Common myeloid progenitor, CD34-positive (primary cell): Measurements from ENCODE around the gene ARHGAP31.
"Not testable (repeated sequence)": the region's sequence is repeated elsewhere in the genome, so short reads cannot be mapped to it uniquely, and the experiment has no call there.

Experiments used
- CTCF ChIA-PET: fragments of 350-600 bp; sonication (Branson Sonifier 250); formaldehyde crosslinking; loops from one replicate; lab custom pipeline; 2021; ENCODE audit warnings: antibody characterized with exemption; lab: Charles Lee
- POLR2A ChIA-PET: fragments of 350-600 bp; sonication (Branson Sonifier 250); formaldehyde crosslinking; loops from one replicate; lab custom pipeline; 2021; ENCODE audit warnings: antibody characterized with exemption; lab: Charles Lee
- DNase-seq, 3 donors: peaks; one replicate each; pipeline versions ENCODE4 v3.0.0 to v3.0.0-alpha.2; 2013
- H3K27ac ChIP-seq, 2 experiments: 1 replicate in 1 of 2; 2 replicates in 1 of 2; pipeline ENCODE4 v1.7.0; 2013; ENCODE audit warnings: inconsistent platforms in 2 of 2, low read length in 2 of 2, mild to moderate bottlenecking in 2 of 2, low read depth in 1 of 2, moderate library complexity in 1 of 2; ENCODE audit not compliant: severe bottlenecking in 2 of 2, insufficient read depth in 1 of 2, poor library complexity in 1 of 2
- H3K27me3 ChIP-seq, 5 experiments: replicated peaks in 2 of 5; 1 replicate in 3 of 5; 2 replicates in 2 of 5; pipeline versions ENCODE4 v1.6.1 to v1.7.0; 2013; ENCODE audit warnings: low read length in 4 of 5, mild to moderate bottlenecking in 2 of 5, moderate library complexity in 2 of 5, inconsistent platforms in 1 of 5; ENCODE audit not compliant: insufficient read depth in 5 of 5, control insufficient read depth in 4 of 5
- H3K36me3 ChIP-seq, 4 experiments: 1 replicate in 2 of 4; 2 replicates in 2 of 4; pipeline versions ENCODE4 v1.6.1 to v1.7.0; 2013; ENCODE audit warnings: low read length in 3 of 4, control low read depth in 1 of 4, mild to moderate bottlenecking in 1 of 4; ENCODE audit not compliant: control insufficient read depth in 4 of 4, insufficient read depth in 4 of 4
- H3K4me1 ChIP-seq, 4 experiments: 1 replicate in 3 of 4; 2 replicates in 1 of 4; pipeline versions ENCODE4 v1.6.1 to v1.7.1; 2013; ENCODE audit warnings: low read length in 3 of 4, mild to moderate bottlenecking in 3 of 4, control low read depth in 1 of 4, inconsistent platforms in 1 of 4, moderate library complexity in 1 of 4; ENCODE audit not compliant: control insufficient read depth in 4 of 4, insufficient read depth in 4 of 4; ENCODE audit errors: control extremely low read depth in 1 of 4
- H3K4me3 ChIP-seq, 7 experiments: 1 replicate in 4 of 7; 2 replicates in 3 of 7; pipeline versions ENCODE4 v1.5.1 to v1.7.0; 2013; ENCODE audit warnings: mild to moderate bottlenecking in 7 of 7, low read length in 6 of 7, moderate library complexity in 6 of 7, inconsistent platforms in 2 of 7, low read depth in 2 of 7, control low read depth in 1 of 7; ENCODE audit not compliant: insufficient read depth in 4 of 7, control insufficient read depth in 1 of 7; ENCODE audit errors: extremely low read depth in 1 of 7
- H3K9me3 ChIP-seq, 5 experiments: 1 replicate in 4 of 5; 2 replicates in 1 of 5; pipeline versions ENCODE4 v1.6.1 to v1.7.1; 2013; ENCODE audit warnings: low read length in 4 of 5, mild to moderate bottlenecking in 2 of 5, inconsistent platforms in 1 of 5, low read depth in 1 of 5, moderate library complexity in 1 of 5; ENCODE audit not compliant: control insufficient read depth in 4 of 5, insufficient read depth in 2 of 5; ENCODE audit errors: control extremely low read depth in 1 of 5
- WGBS: methylation state at CpG from one replicate; pipeline ENCODE4 v1.1.5; 2013; ENCODE audit not compliant: insufficient coverage; 5-methylcytosine and 5-hydroxymethylcytosine counted together

ARHGAP31 gene

GRCh38 chr3:119333773-119334509 is 39.8 kb downstream of the ARHGAP31 start:
- H3K27me3 ChIP-seq, result no peaks in the 10 kb centered on the region
- H3K27ac ChIP-seq, result no peak overlapping the region
- WGBS, result 90% methylated on average over 5 of the region's 6 CpGs
- no peak overlapping the region for H3K4me3 ChIP-seq
- no peaks in the 10 kb centered on the region for H3K36me3 ChIP-seq
- no peak for DNase-seq
- ChIA-PET CTCF (interaction anchor here (1.4 kb wide), 1 partner anchor 13 kb away, joined by 6 read pairs; no protein-coding TSS in a partner anchor), POLR2A (no interaction called here)
- H3K9me3 ChIP-seq, result peaks cover 0 to 4% (median 0%) of the 10 kb centered on the region in 5 experiments
- no peaks in the 10 kb centered on the region for H3K4me1 ChIP-seq

- ChIA-PET CTCF (interaction anchor here (1.6 kb wide), 1 partner anchor 16 kb away, joined by 7 read pairs; no protein-coding TSS in a partner anchor), POLR2A (no interaction called here)
- Histone ChIP-seq H3K4me1 (no peaks in the 10 kb centered on the region), H3K27ac (no peak overlapping the region), H3K27me3 (no peaks in the 10 kb centered on the region), H3K9me3 (peaks cover 0 to 4% (median 0%) of the 10 kb centered on the region in 5 experiments), H3K4me3 (no peak overlapping the region), H3K36me3 (no peaks in the 10 kb centered on the region)
- no peak for DNase-seq
- 100% methylated on average over 4 of the region's 5 CpGs for WGBS
These were observed 42.6 kb downstream of the ARHGAP31 start for GRCh38 chr3:119336823-119337222.

- H3K27ac ChIP-seq, H3K27me3 ChIP-seq, POLR2A ChIA-PET, H3K9me3 ChIP-seq, H3K4me1 ChIP-seq, DNase-seq, H3K4me3 ChIP-seq, H3K36me3 ChIP-seq: not testable (repeated sequence)
- WGBS, result 100% methylated on average over 6 of the region's 6 CpGs
- CTCF ChIA-PET, result interaction anchor here (1.6 kb wide), 1 partner anchor 15 kb away, joined by 7 read pairs; no protein-coding TSS in a partner anchor
These were observed 43.2 kb downstream of the ARHGAP31 start for GRCh38 chr3:119337407-119337806.

- peaks cover 0 to 4% (median 0%) of the 10 kb centered on the region in 5 experiments for H3K9me3 ChIP-seq
- no peak for DNase-seq
- H3K36me3 ChIP-seq, result no peaks in the 10 kb centered on the region
- no peak overlapping the region for H3K4me3 ChIP-seq
- no peak overlapping the region for H3K27ac ChIP-seq
- H3K27me3 ChIP-seq, result no peaks in the 10 kb centered on the region
- ChIA-PET POLR2A (no interaction called here), CTCF (interaction anchor here (0.5 to 1.7 kb wide), 5 partner anchors 11 to 343 kb away, joined by 3 to 5 read pairs (median 4); no protein-coding TSS in a partner anchor)
- no peaks in the 10 kb centered on the region for H3K4me1 ChIP-seq
These were observed 44.6 kb downstream of the ARHGAP31 start for GRCh38 chr3:119338754-119339153.

DNA sequence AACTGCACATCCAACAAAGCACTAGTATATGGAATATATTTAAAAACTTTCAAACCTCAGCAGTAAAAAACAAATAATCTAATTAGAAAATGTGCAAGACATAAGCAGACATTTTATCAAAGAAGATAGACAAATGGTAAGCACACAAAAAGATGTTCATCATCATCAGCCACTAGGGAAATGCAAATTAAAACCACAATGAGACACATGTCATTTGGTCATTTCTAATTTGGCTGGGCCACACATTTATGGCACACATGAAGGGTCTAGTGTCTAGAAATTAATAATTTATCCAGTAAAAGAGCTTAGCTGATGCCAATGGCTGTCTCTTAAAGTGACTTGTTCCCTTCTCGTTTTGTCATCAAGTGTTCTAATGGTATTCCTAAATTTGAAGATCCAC is 45.8 kb downstream of the ARHGAP31 start:
- Histone ChIP-seq H3K4me3 (no peak overlapping the region), H3K9me3 (peaks cover 0 to 4% (median 0%) of the 10 kb centered on the region in 5 experiments), H3K27ac (no peak overlapping the region), H3K36me3 (no peaks in the 10 kb centered on the region), H3K4me1 (no peaks in the 10 kb centered on the region), H3K27me3 (no peaks in the 10 kb centered on the region)
- WGBS, result 88% methylated on average over 1 of the region's 1 CpG
- POLR2A ChIA-PET, result no interaction called here
- DNase-seq, result no peak
- CTCF ChIA-PET, result interaction anchor here (1.1 to 1.4 kb wide), 2 partner anchors 15 to 66 kb away, joined by 3 to 4 read pairs; no protein-coding TSS in a partner anchor

GRCh38 chr3:119340446-119340845 is 46.3 kb downstream of the ARHGAP31 start:
- CTCF ChIA-PET, result interaction anchor here (1.4 kb wide), 1 partner anchor 66 kb away, joined by 4 read pairs; no protein-coding TSS in a partner anchor
- POLR2A ChIA-PET, result no interaction called here
- peaks cover 0 to 4% (median 0%) of the 10 kb centered on the region in 5 experiments for H3K9me3 ChIP-seq

GRCh38 chr3:119342176-119342575 is 48.0 kb downstream of the ARHGAP31 start:
- DNase-seq, result no peak
- Histone ChIP-seq H3K4me3 (no peak overlapping the region), H3K27me3 (no peaks in the 10 kb centered on the region), H3K36me3 (no peaks in the 10 kb centered on the region), H3K4me1 (no peaks in the 10 kb centered on the region), H3K9me3 (peaks cover 0 to 3% (median 0%) of the 10 kb centered on the region in 5 experiments), H3K27ac (no peak overlapping the region)
- ChIA-PET POLR2A (no interaction called here), CTCF (interaction anchor here (1.0 kb wide), 1 partner anchor 16 kb away, joined by 3 read pairs; no protein-coding TSS in a partner anchor)
- WGBS, result no CpG with 5 or more reads among the region's 1 CpG

More at GRCh38 chr3:119340446-119340845, 46.3 kb downstream of the ARHGAP31 start:
- Histone ChIP-seq H3K4me1 (no peaks in the 10 kb centered on the region), H3K27ac (no peak overlapping the region), H3K27me3 (no peaks in the 10 kb centered on the region), H3K36me3 (no peaks in the 10 kb centered on the region), H3K4me3 (no peak overlapping the region)
- DNase-seq, result no peak
- 89% methylated on average over 5 of the region's 5 CpGs for WGBS
